ENCODE measurements around the gene ATXN1. TPM values are rescaled to one million over a fixed set of nuclear protein-coding genes. Genes with fewer than 3 reads are reported as not detected.

Gene ATXN1
- total and polyA plus RNA-seq, 2 experiments from 2014 or later: 14.2 to 20.1 TPM

- Histone ChIP-seq H3K4me1 (ENCODE audit: insufficient read depth) (peaks cover 4% of the 10 kb centered on the region; the same call in 1 of the 2 replicates), H3K27me3 (replicated peaks; ENCODE audit: insufficient read depth) (no peaks in the 10 kb centered on the region), H4K20me1 (ENCODE audit: insufficient read depth) (no peaks in the 10 kb centered on the region; the same call in 1 of the 2 replicates), H3K27ac (no peak overlapping the region), H2AFZ (no peak overlapping the region), H3K9me2 (ENCODE audit: insufficient read depth) (no peaks in the 10 kb centered on the region), H3K4me3 (no peak overlapping the region), H3K79me2 (ENCODE audit: insufficient read depth) (0 out of 2 replicates have a peak, but pooled peaks cover 3% of the 10 kb centered on the region), H3K9ac (no peak overlapping the region), H3F3A (ENCODE audit: insufficient read depth) (0 out of 2 replicates have a peak, but pooled peaks cover 5% of the 10 kb centered on the region), H3K4me2 (ENCODE audit: unreplicated experiment) (no peak overlapping the region), H3K9me3 (ENCODE audit: low read depth) (no peaks in the 10 kb centered on the region), H3K36me3 (ENCODE audit: low read depth) (no peaks in the 10 kb centered on the region)
- WGBS, 2 experiments (ENCODE audit: low coverage in 1 of 2, low lambda C conversion rate in 2 of 2, missing lambda C conversion rate in 2 of 2): 97 to 98% methylated on average over 3 of the region's 3 CpGs
- TF ChIP-seq EZH2phosphoT487 (IDR thresholded peaks at IDR 0.05; ENCODE audit: insufficient read depth, low read depth): no peak
- no peak for TF ChIP-seq EZH2 (IDR thresholded peaks at IDR 0.05; ENCODE audit: insufficient read depth, poor library complexity, severe bottlenecking)
- in situ Hi-C loops (cut with MboI): no loop called here
- DNase-seq: no peak
Observed at GRCh38 chr6:16474772-16475493, 286.3 kb downstream of the ATXN1 start.

- in situ Hi-C loops (cut with MboI): no loop called here
- Histone ChIP-seq H3K36me3 (ENCODE audit: low read depth) (no peaks in the 10 kb centered on the region), H3F3A (ENCODE audit: insufficient read depth) (0 out of 2 replicates have a peak, but pooled peaks cover 5% of the 10 kb centered on the region), H3K9ac (no peak overlapping the region), H3K27ac (no peak overlapping the region), H3K4me3 (no peak overlapping the region), H4K20me1 (ENCODE audit: insufficient read depth) (no peaks in the 10 kb centered on the region; the same call in 1 of the 2 replicates), H3K9me3 (ENCODE audit: low read depth) (no peaks in the 10 kb centered on the region), H3K4me2 (ENCODE audit: unreplicated experiment) (no peak overlapping the region), H3K4me1 (ENCODE audit: insufficient read depth) (peaks cover 4% of the 10 kb centered on the region; the same call in 1 of the 2 replicates), H3K9me2 (ENCODE audit: insufficient read depth) (no peaks in the 10 kb centered on the region), H3K79me2 (ENCODE audit: insufficient read depth) (0 out of 2 replicates have a peak, but pooled peaks cover 3% of the 10 kb centered on the region), H3K27me3 (replicated peaks; ENCODE audit: insufficient read depth) (no peaks in the 10 kb centered on the region), H2AFZ (no peak overlapping the region)
- TF ChIP-seq EZH2 (IDR thresholded peaks at IDR 0.05; ENCODE audit: insufficient read depth, poor library complexity, severe bottlenecking): no peak
- no peak for TF ChIP-seq EZH2phosphoT487 (IDR thresholded peaks at IDR 0.05; ENCODE audit: insufficient read depth, low read depth)
- WGBS, 2 experiments (ENCODE audit: low coverage in 1 of 2, low lambda C conversion rate in 2 of 2, missing lambda C conversion rate in 2 of 2): 100% methylated on average over 1 of the region's 1 CpG
- no peak for DNase-seq
Observed at GRCh38 chr6:16473908-16474771, 287.1 kb downstream of the ATXN1 start.

GRCh38 chr6:16473184-16473907 lies 287.9 kb downstream of the ATXN1 start:
- H3K27me3 ChIP-seq (replicated peaks; ENCODE audit: insufficient read depth): no peaks in the 10 kb centered on the region
- H4K20me1 ChIP-seq (ENCODE audit: insufficient read depth): no peaks in the 10 kb centered on the region; the same call in 1 of the 2 replicates
- no peaks in the 10 kb centered on the region for H3K9me2 ChIP-seq (ENCODE audit: insufficient read depth)
- 0 out of 2 replicates have a peak, but pooled peaks cover 5% of the 10 kb centered on the region for H3F3A ChIP-seq (ENCODE audit: insufficient read depth)
- H3K4me1 ChIP-seq (ENCODE audit: insufficient read depth): peaks cover 4% of the 10 kb centered on the region; the same call in 1 of the 2 replicates
- TF ChIP-seq EZH2phosphoT487 (IDR thresholded peaks at IDR 0.05; ENCODE audit: insufficient read depth, low read depth): no peak
- no peak for TF ChIP-seq EZH2 (IDR thresholded peaks at IDR 0.05; ENCODE audit: insufficient read depth, poor library complexity, severe bottlenecking)
- H3K36me3 ChIP-seq (ENCODE audit: low read depth): no peaks in the 10 kb centered on the region
- H3K4me2 ChIP-seq (ENCODE audit: unreplicated experiment): no peak overlapping the region
- no peak overlapping the region for H3K27ac ChIP-seq
- DNase-seq: no peak
- 0 out of 2 replicates have a peak, but pooled peaks cover 3% of the 10 kb centered on the region for H3K79me2 ChIP-seq (ENCODE audit: insufficient read depth)
- H3K4me3 ChIP-seq: no peak overlapping the region
- in situ Hi-C loops (cut with MboI): no loop called here
- H2AFZ ChIP-seq: no peak overlapping the region
- no peaks in the 10 kb centered on the region for H3K9me3 ChIP-seq (ENCODE audit: low read depth)
- 85 to 91% methylated on average over 10 of the region's 10 CpGs for WGBS, 2 experiments (ENCODE audit: low coverage in 1 of 2, low lambda C conversion rate in 2 of 2, missing lambda C conversion rate in 2 of 2)
- H3K9ac ChIP-seq: no peak overlapping the region

All from GM23248 (cell line).